CD4-positive, CD25-positive, alpha-beta regulatory T cell (primary cell): ENCODE data around the gene RBM15B. TPM values are rescaled to one million over a fixed set of nuclear protein-coding genes. Genes with fewer than 3 reads are reported as not detected.
"Not testable (repeated sequence)": the region's sequence is repeated elsewhere in the genome, so short reads cannot be mapped to it uniquely, and the experiment has no call there.

ENCODE experiments used
- ATAC-seq, 2 donors: fragments of 150-1000 bp; cut with Tn5 transposase; one replicate each; pipeline ENCODE4 v1.10.0; 2021; ENCODE audit warnings: low read depth in 2 of 2, moderate number of reproducible peaks in 2 of 2, moderate library complexity in 1 of 2
- DNase-seq, 3 donors: peaks; one replicate each; pipeline versions ENCODE4 v3.0.0 to v3.0.0-alpha.2; 2012 to 2022; ENCODE audit warnings: mixed read lengths in 1 of 3
- H3K27ac ChIP-seq: one replicate; pipeline ENCODE4 v1.7.0; 2013; ENCODE audit warnings: mild to moderate bottlenecking, low read length; ENCODE audit not compliant: insufficient read depth, poor library complexity, severe bottlenecking
- H3K27me3 ChIP-seq: one replicate; pipeline ENCODE4 v1.7.0; 2013; ENCODE audit warnings: low read length; ENCODE audit not compliant: control insufficient read depth, insufficient read depth
- H3K36me3 ChIP-seq: one replicate; pipeline ENCODE4 v1.7.0; 2013; ENCODE audit warnings: mild to moderate bottlenecking, low read length, moderate library complexity; ENCODE audit not compliant: control insufficient read depth, insufficient read depth
- H3K4me1 ChIP-seq: 2 replicates; pipeline ENCODE4 v1.7.0; 2013; ENCODE audit warnings: mild to moderate bottlenecking, low read length; ENCODE audit not compliant: insufficient read depth, control insufficient read depth, poor library complexity, severe bottlenecking
- H3K4me3 ChIP-seq: one replicate; pipeline ENCODE4 v1.7.0; 2013; ENCODE audit warnings: low read depth, mild to moderate bottlenecking, low read length, moderate library complexity
- H3K9me3 ChIP-seq, 2 experiments: 1 replicate in 1 of 2; 2 replicates in 1 of 2; pipeline ENCODE4 v1.7.0; 2013; ENCODE audit warnings: low read length in 2 of 2, mild to moderate bottlenecking in 1 of 2, moderate library complexity in 1 of 2; ENCODE audit not compliant: control insufficient read depth in 2 of 2
- H3K27ac Mint-ChIP-seq, 3 donors: one replicate each; pipeline ENCODE4 v1.8.0; 2020 to 2022; ENCODE audit warnings: mild to moderate bottlenecking in 3 of 3, mixed read lengths in 3 of 3, moderate library complexity in 2 of 3
- H3K27me3 Mint-ChIP-seq: one replicate; pipeline ENCODE4 v1.8.0; 2022; ENCODE audit warnings: mild to moderate bottlenecking, mixed read lengths
- H3K36me3 Mint-ChIP-seq: one replicate; pipeline ENCODE4 v1.8.0; 2020; ENCODE audit warnings: mixed read lengths
- H3K4me1 Mint-ChIP-seq, 4 donors: one replicate each; pipeline ENCODE4 v1.8.0; 2020 to 2022; ENCODE audit warnings: mixed read lengths in 4 of 4, mild to moderate bottlenecking in 1 of 4
- H3K4me3 Mint-ChIP-seq, 4 donors: one replicate each; pipeline ENCODE4 v1.8.0; 2020 to 2022; ENCODE audit warnings: mild to moderate bottlenecking in 4 of 4, mixed read lengths in 4 of 4, moderate library complexity in 3 of 4
- H3K9me3 Mint-ChIP-seq, 7 donors: one replicate each; pipeline ENCODE4 v1.8.0; 2020 to 2022; ENCODE audit warnings: mixed read lengths in 7 of 7, mild to moderate bottlenecking in 3 of 7, moderate library complexity in 2 of 7
- polyA plus RNA-seq, 4 donors: library from polyadenylated mRNA; unstranded; fragments of 300-500 nt; fragmentation: Illumina TruSeq; gene quantifications; one replicate each; pipeline ENCODE4 v1.2.3, GENCODE V29; 2021
- total RNA-seq: library from RNA; stranded (reverse); gene quantifications from one replicate; pipeline ENCODE4 v1.2.3, GENCODE V29; 2022

Gene RBM15B
- total and polyA plus RNA-seq, 5 donors from 2014 or later = 10.1 to 28.4 (median 13.2) TPM

- H3K36me3 ChIP-seq, H3K27me3 Mint-ChIP-seq, H3K27ac ChIP-seq, DNase-seq, H3K4me3 ChIP-seq, H3K4me1 ChIP-seq, H3K27me3 ChIP-seq, H3K9me3 ChIP-seq, H3K36me3 Mint-ChIP-seq, H3K9me3 Mint-ChIP-seq, H3K27ac Mint-ChIP-seq, H3K4me1 Mint-ChIP-seq, H3K4me3 Mint-ChIP-seq, ATAC-seq: not testable (repeated sequence)
Measured at GRCh38 chr3:51368276-51368675, 22.8 kb upstream of the RBM15B start.

GRCh38 chr3:51371943-51372557, 19.0 kb upstream of the RBM15B start:
- H3K9me3 Mint-ChIP-seq = peaks cover 0 to 1% (median 0%) of the 10 kb centered on the region in 7 donors
- H3K9me3 ChIP-seq = no peaks in the 10 kb centered on the region
- no peaks in the 10 kb centered on the region for H3K36me3 Mint-ChIP-seq
- H3K27me3 ChIP-seq = no peaks in the 10 kb centered on the region
- H3K4me3 Mint-ChIP-seq = peak overlapping the region in 1 of 4 donors; percentile 7
- no peaks in the 10 kb centered on the region for H3K27me3 Mint-ChIP-seq
- peaks cover 0 to 2% (median 0%) of the 10 kb centered on the region in 4 donors for H3K4me1 Mint-ChIP-seq
- no peaks in the 10 kb centered on the region for H3K4me1 ChIP-seq
- ATAC-seq (no peak), DNase-seq (peak; percentile 29 to 76 (median 48))
- no peaks in the 10 kb centered on the region for H3K36me3 ChIP-seq
- no peak overlapping the region for H3K27ac ChIP-seq
- no peak overlapping the region for H3K27ac Mint-ChIP-seq
- H3K4me3 ChIP-seq = no peak overlapping the region

- no peaks in the 10 kb centered on the region for H3K36me3 ChIP-seq
- no peak overlapping the region for H3K4me3 ChIP-seq
- DNase-seq = no peak
- no peaks in the 10 kb centered on the region for H3K9me3 Mint-ChIP-seq
- H3K27ac ChIP-seq = no peak overlapping the region
- H3K27me3 Mint-ChIP-seq = no peaks in the 10 kb centered on the region
- no peaks in the 10 kb centered on the region for H3K27me3 ChIP-seq
- peaks cover 0 to 2% (median 0%) of the 10 kb centered on the region in 4 donors for H3K4me1 Mint-ChIP-seq
- H3K36me3 Mint-ChIP-seq = no peaks in the 10 kb centered on the region
- H3K4me3 Mint-ChIP-seq = peak overlapping the region in 1 of 4 donors; percentile 56
- H3K27ac Mint-ChIP-seq = no peak overlapping the region
- H3K9me3 ChIP-seq = no peaks in the 10 kb centered on the region
- no peaks in the 10 kb centered on the region for H3K4me1 ChIP-seq
- no peak for ATAC-seq
Measured at GRCh38 chr3:51373658-51374421, 17.2 kb upstream of the RBM15B start.

- no peak overlapping the region for H3K27ac ChIP-seq
- Mint-ChIP-seq H3K4me3 (no peak overlapping the region), H3K27ac (no peak overlapping the region), H3K27me3 (no peaks in the 10 kb centered on the region), H3K36me3 (no peaks in the 10 kb centered on the region), H3K9me3 (no peaks in the 10 kb centered on the region), H3K4me1 (peaks cover 0 to 9% (median 0%) of the 10 kb centered on the region in 4 donors)
- no peaks in the 10 kb centered on the region for H3K4me1 ChIP-seq
- H3K9me3 ChIP-seq = no peaks in the 10 kb centered on the region
- H3K36me3 ChIP-seq = no peaks in the 10 kb centered on the region
- DNase-seq (no peak), ATAC-seq (no peak)
- H3K4me3 ChIP-seq = no peak overlapping the region
- H3K27me3 ChIP-seq = no peaks in the 10 kb centered on the region
Measured at GRCh38 chr3:51374456-51374855, 16.6 kb upstream of the RBM15B start.

GRCh38 chr3:51375136-51375535, 15.9 kb upstream of the RBM15B start:
- no peak for ATAC-seq
- peaks cover 0 to 9% (median 0%) of the 10 kb centered on the region in 4 donors for H3K4me1 Mint-ChIP-seq
- H3K36me3 Mint-ChIP-seq = no peaks in the 10 kb centered on the region

GRCh38 chr3:51375571-51375970, 15.5 kb upstream of the RBM15B start:
- H3K27me3 Mint-ChIP-seq = no peaks in the 10 kb centered on the region
- H3K4me3 Mint-ChIP-seq = no peak overlapping the region
- H3K4me1 ChIP-seq = no peaks in the 10 kb centered on the region
- no peak overlapping the region for H3K27ac Mint-ChIP-seq
- H3K36me3 ChIP-seq = no peaks in the 10 kb centered on the region
- H3K9me3 Mint-ChIP-seq = no peaks in the 10 kb centered on the region
- no peak overlapping the region for H3K27ac ChIP-seq
- ATAC-seq (no peak), DNase-seq (no peak)
- no peak overlapping the region for H3K4me3 ChIP-seq
- no peaks in the 10 kb centered on the region for H3K27me3 ChIP-seq
- H3K4me1 Mint-ChIP-seq = peaks cover 0 to 9% (median 0%) of the 10 kb centered on the region in 4 donors
- no peaks in the 10 kb centered on the region for H3K36me3 Mint-ChIP-seq
- no peaks in the 10 kb centered on the region for H3K9me3 ChIP-seq

More at GRCh38 chr3:51375136-51375535, 15.9 kb upstream of the RBM15B start:
- no peak for DNase-seq
- Histone ChIP-seq H3K4me1 (no peaks in the 10 kb centered on the region), H3K27ac (no peak overlapping the region), H3K36me3 (no peaks in the 10 kb centered on the region), H3K9me3 (no peaks in the 10 kb centered on the region), H3K27me3 (no peaks in the 10 kb centered on the region), H3K4me3 (no peak overlapping the region)
- H3K4me3 Mint-ChIP-seq = no peak overlapping the region
- H3K9me3 Mint-ChIP-seq = no peaks in the 10 kb centered on the region
- H3K27me3 Mint-ChIP-seq = no peaks in the 10 kb centered on the region
- no peak overlapping the region for H3K27ac Mint-ChIP-seq

- no peak overlapping the region for H3K27ac ChIP-seq
- H3K36me3 ChIP-seq = no peaks in the 10 kb centered on the region
- Mint-ChIP-seq H3K4me1 (peaks cover 0 to 12% (median 2%) of the 10 kb centered on the region in 4 donors), H3K9me3 (no peaks in the 10 kb centered on the region), H3K36me3 (no peaks in the 10 kb centered on the region), H3K27me3 (no peaks in the 10 kb centered on the region), H3K27ac (peak overlapping the region in 1 of 3 donors; percentile 20), H3K4me3 (no peak overlapping the region)
- ATAC-seq (no peak), DNase-seq (peak in 1 of 3 donors; percentile 33)
- no peaks in the 10 kb centered on the region for H3K9me3 ChIP-seq
- no peaks in the 10 kb centered on the region for H3K27me3 ChIP-seq
- H3K4me1 ChIP-seq = no peaks in the 10 kb centered on the region
- no peak overlapping the region for H3K4me3 ChIP-seq
Measured at GRCh38 chr3:51378065-51378464, 13.0 kb upstream of the RBM15B start.
